DND-41 (cell line): ENCODE data around the gene BMP2.

Experiments
- EZH2 ChIP-seq: IDR thresholded peaks from 3 replicates; pipeline ENCODE4 v1.6.1; 2012; ENCODE audit warnings: borderline replicate concordance, low read depth, mild to moderate bottlenecking, moderate library complexity, low read length, inconsistent platforms; ENCODE audit not compliant: severe bottlenecking
- TF ChIP-seq, protein P1 (sequence below): IDR thresholded peaks from 2 replicates; pipeline ENCODE4 v1.5.1; 2012; ENCODE audit warnings: borderline replicate concordance, low read length, moderate library complexity, mild to moderate bottlenecking; ENCODE audit not compliant: poor library complexity, severe bottlenecking; ENCODE audit errors: extremely low read depth

DNA sequence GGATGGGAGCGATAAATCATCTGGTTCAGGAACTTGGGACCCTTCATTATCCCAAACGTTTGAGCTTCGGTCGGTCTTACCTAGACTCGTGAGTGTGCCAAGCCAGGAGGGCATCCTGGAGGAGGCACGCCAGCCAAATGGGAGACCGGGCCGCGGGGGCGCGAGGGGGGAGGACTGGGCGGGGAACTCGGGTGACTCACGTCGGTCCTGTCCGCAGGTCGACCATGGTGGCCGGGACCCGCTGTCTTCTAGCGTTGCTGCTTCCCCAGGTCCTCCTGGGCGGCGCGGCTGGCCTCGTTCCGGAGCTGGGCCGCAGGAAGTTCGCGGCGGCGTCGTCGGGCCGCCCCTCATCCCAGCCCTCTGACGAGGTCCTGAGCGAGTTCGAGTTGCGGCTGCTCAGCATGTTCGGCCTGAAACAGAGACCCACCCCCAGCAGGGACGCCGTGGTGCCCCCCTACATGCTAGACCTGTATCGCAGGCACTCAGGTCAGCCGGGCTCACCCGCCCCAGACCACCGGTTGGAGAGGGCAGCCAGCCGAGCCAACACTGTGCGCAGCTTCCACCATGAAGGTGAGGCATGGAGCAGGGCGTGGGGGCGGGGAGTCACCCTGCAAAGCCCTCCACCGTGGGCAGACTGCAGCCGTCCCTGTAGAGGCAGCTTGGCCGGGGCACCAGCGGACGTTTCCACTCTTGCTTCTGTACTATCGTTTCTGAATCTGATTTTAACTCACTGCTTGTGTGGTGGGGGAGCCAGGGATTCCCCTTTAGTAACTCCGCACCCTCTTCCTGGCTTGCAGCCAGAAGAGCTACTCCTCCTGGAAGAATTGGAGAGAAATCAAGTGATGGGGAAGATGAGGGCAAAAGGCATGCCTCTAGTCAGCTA lies 2.7 kb downstream of the BMP2 start:
- TF ChIP-seq, protein P1, sequence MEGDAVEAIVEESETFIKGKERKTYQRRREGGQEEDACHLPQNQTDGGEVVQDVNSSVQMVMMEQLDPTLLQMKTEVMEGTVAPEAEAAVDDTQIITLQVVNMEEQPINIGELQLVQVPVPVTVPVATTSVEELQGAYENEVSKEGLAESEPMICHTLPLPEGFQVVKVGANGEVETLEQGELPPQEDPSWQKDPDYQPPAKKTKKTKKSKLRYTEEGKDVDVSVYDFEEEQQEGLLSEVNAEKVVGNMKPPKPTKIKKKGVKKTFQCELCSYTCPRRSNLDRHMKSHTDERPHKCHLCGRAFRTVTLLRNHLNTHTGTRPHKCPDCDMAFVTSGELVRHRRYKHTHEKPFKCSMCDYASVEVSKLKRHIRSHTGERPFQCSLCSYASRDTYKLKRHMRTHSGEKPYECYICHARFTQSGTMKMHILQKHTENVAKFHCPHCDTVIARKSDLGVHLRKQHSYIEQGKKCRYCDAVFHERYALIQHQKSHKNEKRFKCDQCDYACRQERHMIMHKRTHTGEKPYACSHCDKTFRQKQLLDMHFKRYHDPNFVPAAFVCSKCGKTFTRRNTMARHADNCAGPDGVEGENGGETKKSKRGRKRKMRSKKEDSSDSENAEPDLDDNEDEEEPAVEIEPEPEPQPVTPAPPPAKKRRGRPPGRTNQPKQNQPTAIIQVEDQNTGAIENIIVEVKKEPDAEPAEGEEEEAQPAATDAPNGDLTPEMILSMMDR: no peak
- no peak for TF ChIP-seq EZH2
